Measurements from ENCODE around the gene HIBCH.

Gene HIBCH

DNA sequence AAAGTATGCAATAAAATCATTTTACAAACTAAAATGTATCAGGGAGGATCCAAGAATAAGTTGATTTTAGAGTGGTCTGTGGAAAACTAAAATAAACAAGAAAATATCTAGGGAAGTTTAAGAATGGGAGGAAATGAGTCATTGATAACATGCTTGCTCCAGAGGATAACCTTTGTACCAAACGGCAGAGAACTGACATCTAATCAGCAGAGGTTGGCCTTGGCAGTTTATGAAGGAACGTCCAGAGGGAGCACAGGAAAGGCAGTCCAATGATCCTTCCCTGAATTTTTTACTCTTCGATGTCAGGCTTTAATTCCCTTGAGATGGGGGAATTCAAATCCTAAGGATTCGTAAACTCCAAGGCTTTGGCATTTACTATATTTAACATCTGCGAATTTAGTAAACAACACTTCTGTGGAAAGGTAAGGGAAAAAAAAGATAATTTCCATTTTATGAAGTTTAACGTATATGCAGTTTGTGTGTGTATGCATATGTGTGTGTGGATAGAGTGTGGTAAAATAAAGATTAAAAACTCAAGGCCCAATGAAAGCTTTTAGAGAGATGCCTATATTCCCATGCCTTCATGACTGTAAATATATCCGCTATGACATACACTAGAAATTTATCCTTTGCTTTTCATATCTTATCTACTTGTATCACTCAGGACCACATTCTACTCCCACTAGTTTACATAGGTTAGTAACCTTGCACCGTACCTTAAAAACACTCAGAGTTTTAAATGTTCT lies 15.0 kb upstream of the HIBCH start:
- Histone ChIP-seq H3K4me2 (no peak overlapping the region), H3K79me2 (ENCODE audit: insufficient read depth, low read depth) (no peaks in the 10 kb centered on the region), H3K27ac (no peak overlapping the region), H3K4me1 (ENCODE audit: low read depth, poor library complexity, severe bottlenecking) (no peaks in the 10 kb centered on the region), H3K9ac (no peak overlapping the region), H4K20me1 (ENCODE audit: insufficient read depth) (no peaks in the 10 kb centered on the region), H3K4me3 (IDR thresholded peaks at IDR 0.05; ENCODE audit: insufficient read depth, low read depth, low read length) (no peak overlapping the region), H3K36me3 (ENCODE audit: insufficient read depth) (no peaks in the 10 kb centered on the region), H3K27me3 (ENCODE audit: insufficient read depth, low read depth) (no peaks in the 10 kb centered on the region), H2AFZ (ENCODE audit: low read depth) (no peak overlapping the region)
- no peak for TF ChIP-seq CTCF (conservative IDR thresholded peaks at IDR 0.05; ENCODE audit: low read depth, low read length)

DNA sequence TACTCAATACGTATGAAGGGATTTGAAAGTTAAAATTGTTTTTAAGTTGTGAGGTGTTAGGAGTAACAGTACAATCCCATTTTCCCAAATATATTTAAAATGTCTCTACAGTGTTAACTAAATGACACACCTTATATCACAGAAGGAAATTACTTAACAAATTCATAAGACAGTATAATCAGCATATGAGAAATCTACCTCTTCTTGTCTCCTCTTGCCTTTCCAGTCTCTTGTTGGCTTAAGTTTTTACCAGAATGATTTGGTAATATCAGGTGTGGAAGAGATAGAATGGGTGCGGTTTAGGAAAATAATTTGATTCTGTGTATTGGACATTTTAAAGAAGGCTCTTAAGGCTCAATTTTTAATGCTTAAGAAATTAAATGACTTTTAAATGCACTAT lies 14.3 kb upstream of the HIBCH start:
- H2AFZ ChIP-seq (ENCODE audit: low read depth) = no peak overlapping the region
- H3K27me3 ChIP-seq (ENCODE audit: insufficient read depth, low read depth) = no peaks in the 10 kb centered on the region
- no peak overlapping the region for H3K27ac ChIP-seq
- no peaks in the 10 kb centered on the region for H3K4me1 ChIP-seq (ENCODE audit: low read depth, poor library complexity, severe bottlenecking)
- no peak overlapping the region for H3K4me2 ChIP-seq
- H3K4me3 ChIP-seq (IDR thresholded peaks at IDR 0.05; ENCODE audit: insufficient read depth, low read depth, low read length) = no peak overlapping the region
- H3K79me2 ChIP-seq (ENCODE audit: insufficient read depth, low read depth) = no peaks in the 10 kb centered on the region
- no peaks in the 10 kb centered on the region for H3K36me3 ChIP-seq (ENCODE audit: insufficient read depth)
- no peaks in the 10 kb centered on the region for H4K20me1 ChIP-seq (ENCODE audit: insufficient read depth)
- TF ChIP-seq CTCF (conservative IDR thresholded peaks at IDR 0.05; ENCODE audit: low read depth, low read length) = no peak
- H3K9ac ChIP-seq = no peak overlapping the region

GRCh38 chr2:190333395-190333794 lies 13.8 kb upstream of the HIBCH start:
- no peak overlapping the region for H3K4me3 ChIP-seq (IDR thresholded peaks at IDR 0.05; ENCODE audit: insufficient read depth, low read depth, low read length)
- no peaks in the 10 kb centered on the region for H3K27me3 ChIP-seq (ENCODE audit: insufficient read depth, low read depth)
- H3K9ac ChIP-seq = no peak overlapping the region
- TF ChIP-seq CTCF (conservative IDR thresholded peaks at IDR 0.05; ENCODE audit: low read depth, low read length) = no peak
- no peaks in the 10 kb centered on the region for H3K79me2 ChIP-seq (ENCODE audit: insufficient read depth, low read depth)
- H3K36me3 ChIP-seq (ENCODE audit: insufficient read depth) = no peaks in the 10 kb centered on the region
- no peak overlapping the region for H2AFZ ChIP-seq (ENCODE audit: low read depth)
- no peaks in the 10 kb centered on the region for H4K20me1 ChIP-seq (ENCODE audit: insufficient read depth)
- H3K4me1 ChIP-seq (ENCODE audit: low read depth, poor library complexity, severe bottlenecking) = no peaks in the 10 kb centered on the region
- no peak overlapping the region for H3K27ac ChIP-seq
- H3K4me2 ChIP-seq = no peak overlapping the region

DNA sequence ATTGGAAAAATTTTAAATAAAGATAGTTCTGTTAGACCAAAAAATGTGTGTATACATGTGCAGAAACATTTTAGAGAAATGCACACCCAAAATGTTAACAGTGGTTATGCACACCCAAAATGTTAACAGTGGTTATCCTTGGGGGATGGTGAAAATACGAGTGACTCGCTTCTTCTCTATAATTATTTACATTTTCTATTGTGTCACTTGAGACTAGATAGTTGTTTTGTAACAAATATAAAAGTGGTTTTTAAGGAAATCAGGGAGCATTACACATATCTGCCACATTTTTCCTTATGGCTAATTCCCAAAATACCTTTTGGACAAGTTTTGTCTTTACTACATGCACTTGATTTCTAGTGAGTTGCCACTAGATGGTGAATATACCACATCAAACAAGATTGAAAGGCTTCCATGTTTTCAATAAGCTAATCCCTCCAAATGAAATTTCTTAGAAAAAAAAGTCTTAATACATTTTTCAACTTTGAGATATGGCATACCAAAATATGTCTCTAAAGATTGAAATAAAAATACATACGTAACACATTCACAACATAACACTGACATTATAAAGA lies 9.0 kb upstream of the HIBCH start:
- no peaks in the 10 kb centered on the region for H3K4me1 ChIP-seq (ENCODE audit: low read depth, poor library complexity, severe bottlenecking)
- TF ChIP-seq CTCF (conservative IDR thresholded peaks at IDR 0.05; ENCODE audit: low read depth, low read length) = no peak
- H3K9ac ChIP-seq = no peak overlapping the region
- H2AFZ ChIP-seq (ENCODE audit: low read depth) = no peak overlapping the region
- no peaks in the 10 kb centered on the region for H3K36me3 ChIP-seq (ENCODE audit: insufficient read depth)
- no peaks in the 10 kb centered on the region for H3K79me2 ChIP-seq (ENCODE audit: insufficient read depth, low read depth)
- H3K27ac ChIP-seq = no peak overlapping the region
- no peak overlapping the region for H3K4me3 ChIP-seq (IDR thresholded peaks at IDR 0.05; ENCODE audit: insufficient read depth, low read depth, low read length)
- H4K20me1 ChIP-seq (ENCODE audit: insufficient read depth) = no peaks in the 10 kb centered on the region
- no peak overlapping the region for H3K4me2 ChIP-seq
- H3K27me3 ChIP-seq (ENCODE audit: insufficient read depth, low read depth) = no peaks in the 10 kb centered on the region
